Epithelial cell of esophagus (primary cell): Measurements from ENCODE around the gene RNF152.

Experiments used
- DNase-seq: peaks from one replicate; pipeline ENCODE4 v3.0.0; 2010; ENCODE audit warnings: low read depth
- H3K4me3 ChIP-seq: 2 replicates; pipeline ENCODE4 v1.5.1; 2011; ENCODE audit warnings: mild to moderate bottlenecking, low read length, control low read depth
- CTCF ChIP-seq: IDR thresholded peaks from 2 replicates; pipeline ENCODE4 v1.5.1; 2011; ENCODE audit warnings: low read depth, mild to moderate bottlenecking, low read length, control low read depth, inconsistent platforms; ENCODE audit not compliant: insufficient read depth; ENCODE audit errors: missing control alignments

Gene RNF152

GRCh38 chr18:61908661-61909060 is 15.9 kb upstream of the RNF152 start:
- no peak overlapping the region for H3K4me3 ChIP-seq
- no peak for TF ChIP-seq CTCF
- no peak for DNase-seq

- no peak overlapping the region for H3K4me3 ChIP-seq
- peak; percentile 99 for TF ChIP-seq CTCF
- DNase-seq = peak; percentile 69
These were observed 8.6 kb upstream of the RNF152 start for GRCh38 chr18:61901323-61901986.

GRCh38 chr18:61900504-61901281 is 7.9 kb upstream of the RNF152 start:
- no peak for TF ChIP-seq CTCF
- no peak overlapping the region for H3K4me3 ChIP-seq
- DNase-seq = no peak

GRCh38 chr18:61898640-61899101 is 5.9 kb upstream of the RNF152 start:
- peak; percentile 22 for DNase-seq
- H3K4me3 ChIP-seq = no peak overlapping the region
- no peak for TF ChIP-seq CTCF

GRCh38 chr18:61896757-61897156 is 4.0 kb upstream of the RNF152 start:
- no peak for TF ChIP-seq CTCF
- peak; percentile 97 for DNase-seq
- H3K4me3 ChIP-seq = no peak overlapping the region

- H3K4me3 ChIP-seq = no peak overlapping the region
- DNase-seq = no peak
- TF ChIP-seq CTCF = no peak
These were observed 3.3 kb upstream of the RNF152 start for GRCh38 chr18:61896118-61896517.
